B cell (primary cell): ENCODE data around the gene COL8A2.

Experiments
- CTCF ChIP-seq: fragments of 200-600 bp; IDR thresholded peaks from one replicate; pipeline ENCODE4 v1.8.0; 2022; ENCODE audit warnings: antibody characterized with exemption, mild to moderate bottlenecking
- EZH2 ChIP-seq: IDR thresholded peaks from 2 replicates; pipeline ENCODE4 v1.6.1; 2012; ENCODE audit warnings: borderline replicate concordance, low read depth, mild to moderate bottlenecking, moderate library complexity, low read length; ENCODE audit not compliant: insufficient read depth, poor library complexity, severe bottlenecking

GRCh38 chr1:36085686-36086526 lies 39.1 kb downstream of the COL8A2 start:
- TF ChIP-seq CTCF = no peak
- no peak for TF ChIP-seq EZH2
